KG1 (cell line): ENCODE data around the gene TNNT1.
"Not testable (repeated sequence)": the region's sequence is repeated elsewhere in the genome, so short reads cannot be mapped to it uniquely, and the experiment has no call there.

ENCODE experiments used
- DNase-seq: peaks from one replicate; lab custom pipeline; 2025; lab: John Stamatoyannopoulos, UW

Gene TNNT1

GRCh38 chr19:55109527-55110291, 39.3 kb downstream of the TNNT1 start:
- no peak for DNase-seq

DNA sequence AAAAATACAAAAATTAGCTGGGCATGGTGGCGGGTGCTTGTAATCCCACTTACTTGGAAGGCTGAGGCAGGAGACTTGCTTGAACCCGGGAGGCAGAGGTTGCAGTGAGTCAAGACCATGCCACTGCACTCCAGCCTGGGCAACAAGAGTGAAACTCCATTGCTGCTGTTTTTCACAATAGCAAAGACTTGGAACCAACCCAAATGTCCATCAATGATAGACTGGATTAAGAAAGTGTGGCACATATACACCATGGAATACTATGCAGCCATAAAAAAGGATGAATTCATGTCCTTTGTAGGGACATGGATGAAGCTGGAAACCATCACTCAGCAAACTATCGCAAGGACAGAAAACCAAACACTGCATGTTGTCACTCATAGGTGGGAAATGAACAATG, 41.8 kb downstream of the TNNT1 start:
- not testable (repeated sequence) for DNase-seq

DNA sequence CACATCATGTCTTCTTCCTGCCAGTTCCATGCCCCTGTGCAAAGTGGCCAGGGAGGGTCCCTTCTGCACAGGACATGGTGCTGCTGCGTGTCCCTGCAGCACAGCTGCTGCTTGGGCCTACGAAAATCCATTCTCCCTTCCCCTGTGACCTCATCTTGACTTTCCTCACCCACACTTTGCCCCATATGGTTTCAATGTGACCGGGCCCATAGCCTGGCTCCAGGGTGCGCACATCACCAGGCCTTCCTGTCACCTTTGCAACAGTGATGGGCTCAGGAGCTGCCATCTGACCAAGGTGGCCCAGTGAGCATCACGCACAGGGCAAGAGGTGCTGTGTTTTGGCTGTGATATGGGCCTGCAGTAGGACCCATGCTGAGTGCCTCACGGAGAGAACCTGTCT, 42.4 kb downstream of the TNNT1 start:
- DNase-seq, result no peak

DNA sequence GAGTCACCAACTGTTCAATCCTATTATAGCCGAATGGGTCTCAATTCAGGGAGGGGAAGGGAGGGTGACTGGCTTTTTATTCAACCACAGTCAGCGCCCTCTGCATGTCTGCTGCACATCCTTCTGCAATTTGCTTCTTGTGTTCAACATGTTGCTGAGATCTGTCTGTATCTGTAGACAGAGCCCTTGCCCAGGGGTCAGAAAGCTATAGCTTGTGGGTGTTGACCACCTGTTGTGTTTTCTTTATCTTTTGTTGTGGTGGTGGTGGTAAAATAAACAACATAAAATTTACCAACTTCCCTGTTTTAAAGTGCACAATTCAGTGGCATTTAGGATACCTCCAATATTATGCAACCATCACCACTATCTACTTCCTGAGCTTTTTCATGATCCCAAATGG, 43.8 kb downstream of the TNNT1 start:
- no peak for DNase-seq

- DNase-seq, result no peak
These were observed 45.8 kb downstream of the TNNT1 start for GRCh38 chr19:55103190-55103589.

DNA sequence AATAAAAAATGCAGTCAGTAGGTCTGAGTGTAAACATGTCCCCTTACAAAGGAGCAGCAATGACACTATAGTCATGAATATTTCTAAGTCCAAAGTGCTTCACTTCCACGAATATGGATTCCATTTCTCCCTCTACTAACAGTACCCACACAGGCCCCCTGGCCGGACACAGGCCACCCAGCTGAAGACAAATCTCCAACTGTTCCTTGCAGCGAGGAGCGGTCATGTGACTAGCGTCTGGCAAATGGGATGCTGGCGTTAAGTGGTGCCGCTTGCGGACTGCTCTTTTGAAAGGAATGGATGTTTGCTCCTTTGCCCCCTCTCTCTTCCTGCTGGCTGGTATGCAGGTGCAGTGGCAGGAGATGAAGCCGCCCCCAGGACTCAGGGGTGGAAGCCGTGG, 47.7 kb downstream of the TNNT1 start:
- no peak for DNase-seq

DNA sequence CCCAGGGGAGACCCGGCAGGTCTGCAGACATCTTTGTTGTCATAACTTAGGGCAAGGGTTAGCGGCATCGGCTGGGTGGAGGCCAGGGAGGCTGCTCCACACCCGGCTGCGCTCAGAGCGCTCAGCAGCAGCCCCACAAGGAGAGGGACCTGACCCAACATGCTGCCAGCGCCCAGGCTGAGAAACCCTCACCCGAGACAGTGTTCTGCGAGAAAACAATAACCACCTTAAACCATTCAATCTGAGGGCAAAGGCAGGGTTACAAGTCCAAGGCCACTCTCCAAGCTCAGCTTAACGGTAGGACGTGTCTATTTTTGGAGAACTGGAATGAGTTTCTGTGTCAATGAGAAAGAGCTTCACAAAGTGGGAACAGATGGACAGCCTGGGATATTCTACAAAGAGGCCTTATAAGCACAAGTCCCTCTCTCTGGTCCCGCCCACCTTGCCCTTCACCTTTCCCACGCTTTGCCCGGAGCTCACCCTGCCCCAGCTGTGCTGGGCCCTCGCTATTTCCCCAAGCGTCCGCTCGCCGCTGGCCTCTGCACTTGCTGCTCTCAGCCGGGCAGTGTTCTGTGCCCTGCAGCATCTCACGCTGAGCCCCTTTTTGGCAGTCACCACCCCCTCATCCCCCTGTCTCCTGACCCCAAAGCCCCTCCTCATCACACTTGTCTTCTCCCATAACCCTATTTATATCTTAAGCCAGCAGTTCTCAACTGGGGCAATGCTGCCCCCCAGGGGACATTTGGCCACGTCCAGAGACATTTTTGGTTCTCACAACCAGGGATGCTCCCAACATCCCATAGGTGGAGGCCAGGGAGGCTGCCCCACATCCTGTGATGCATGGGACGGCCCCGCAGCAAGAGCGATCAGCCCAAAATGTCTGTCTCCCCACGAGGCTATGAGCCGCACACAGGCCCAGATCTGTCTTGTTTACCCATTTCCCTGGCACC, 49.2 kb downstream of the TNNT1 start:
- no peak for DNase-seq

DNA sequence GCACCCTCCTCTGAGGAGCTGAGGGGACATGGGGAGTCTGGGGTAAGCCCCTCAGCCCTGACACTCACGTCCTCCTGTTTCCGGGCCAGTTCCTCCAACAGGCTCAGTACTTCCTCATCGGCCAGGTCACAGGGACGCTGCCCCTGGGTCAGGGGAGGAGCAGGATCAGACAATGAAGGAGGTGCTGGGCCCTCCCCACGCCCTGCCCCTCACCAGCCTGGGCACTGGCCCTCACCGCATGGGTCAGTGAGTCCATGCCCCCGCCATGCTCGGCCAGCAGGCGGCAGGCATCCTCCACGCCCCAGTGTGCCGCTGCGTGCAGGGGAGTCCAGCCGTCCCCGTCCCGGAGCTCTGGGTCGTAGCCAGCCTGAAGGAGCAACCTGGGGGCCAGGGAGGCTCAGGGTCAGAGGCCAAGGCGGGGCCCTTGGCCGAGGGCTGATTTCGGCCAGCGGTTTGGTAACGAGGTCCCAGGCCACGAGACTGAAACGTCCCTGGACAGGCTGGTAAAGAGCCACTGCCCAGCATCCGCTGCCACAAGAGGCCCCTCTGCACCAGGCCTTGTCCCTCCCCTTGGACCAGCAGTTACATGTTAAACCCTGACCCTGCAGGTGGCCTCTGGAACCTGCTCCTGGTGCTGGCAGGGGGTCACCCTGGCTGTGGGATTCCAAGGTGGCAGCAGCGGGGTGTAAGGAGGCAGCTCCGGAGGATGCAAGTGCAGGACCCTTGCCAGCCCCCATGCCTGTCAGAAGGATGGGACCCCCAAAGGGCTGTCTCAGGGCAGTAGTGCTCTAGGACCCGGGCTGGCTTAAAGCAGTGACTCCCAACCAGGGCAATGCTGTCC, 50.1 kb downstream of the TNNT1 start:
- no peak for DNase-seq

DNA sequence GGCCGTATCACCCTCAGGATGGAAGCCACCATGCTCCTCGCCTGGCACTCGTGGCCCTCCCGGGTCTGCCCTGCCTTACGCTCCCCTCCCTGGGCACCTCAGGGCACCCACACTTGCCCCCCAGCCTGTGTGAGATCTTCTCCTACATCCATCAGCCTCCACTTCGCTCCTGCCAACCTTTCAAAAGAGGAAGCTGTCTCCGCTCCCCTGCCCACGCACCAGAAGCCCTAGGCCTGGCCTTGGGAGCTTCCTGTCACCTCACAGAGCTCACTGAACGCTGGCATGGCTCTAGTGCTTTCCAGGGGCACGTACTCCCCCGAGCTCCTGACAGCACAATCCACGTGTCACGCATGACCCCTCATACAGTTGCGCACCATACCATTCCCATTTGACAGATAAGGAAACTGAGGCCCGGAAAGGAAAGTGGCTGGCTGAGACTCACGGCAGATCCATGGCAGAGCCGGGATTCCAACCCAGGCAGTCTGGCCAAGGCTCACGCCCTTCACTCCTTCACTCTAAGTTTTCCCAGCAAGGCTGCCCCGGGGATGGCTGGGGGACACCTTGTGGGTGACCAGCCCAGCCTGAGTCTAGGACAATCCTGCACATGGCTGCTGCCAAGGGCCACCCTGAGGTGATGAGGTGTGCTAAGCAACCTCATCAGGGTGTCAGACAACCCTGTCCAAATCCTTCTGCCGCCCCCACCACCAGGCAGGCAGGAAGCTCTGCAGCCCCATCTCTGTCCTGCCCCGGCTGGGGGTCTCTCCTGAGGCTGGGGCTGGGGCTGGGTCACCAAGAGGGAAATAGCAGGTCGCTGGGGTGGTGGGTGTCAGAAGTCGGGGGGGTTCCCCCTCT, 50.9 kb downstream of the TNNT1 start:
- DNase-seq, result no peak

DNA sequence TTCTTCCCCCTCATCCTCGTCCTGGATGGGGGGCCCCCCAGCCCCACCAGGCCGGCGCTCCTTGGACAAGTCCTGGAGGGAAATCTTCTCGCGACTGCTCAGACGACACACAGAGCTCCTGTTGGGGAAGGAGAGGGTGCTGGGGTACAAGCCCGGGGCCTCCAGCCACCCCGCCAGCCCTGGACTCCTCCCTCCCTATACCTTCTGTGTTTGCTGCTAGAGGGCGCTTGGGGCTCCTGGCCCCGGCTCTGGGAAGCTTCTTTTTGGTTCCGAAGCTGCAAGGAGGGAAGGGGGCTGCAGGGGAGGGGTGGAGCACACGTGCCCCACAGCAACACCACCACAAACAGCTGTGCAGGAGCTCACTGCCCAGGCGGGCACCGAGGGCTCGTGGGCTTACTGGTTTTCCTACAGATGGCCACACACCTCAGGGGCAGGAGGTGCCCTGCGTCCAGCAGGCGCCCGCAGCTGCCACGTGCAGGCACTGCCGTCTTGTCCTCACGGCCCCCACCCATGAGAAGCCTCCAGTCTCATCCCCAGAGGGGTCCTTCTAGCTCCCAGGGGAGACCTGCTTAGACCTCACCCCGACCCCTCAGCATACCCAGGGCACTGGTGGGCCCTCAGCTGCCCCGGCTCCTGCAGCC, 52.8 kb downstream of the TNNT1 start:
- no peak for DNase-seq

DNA sequence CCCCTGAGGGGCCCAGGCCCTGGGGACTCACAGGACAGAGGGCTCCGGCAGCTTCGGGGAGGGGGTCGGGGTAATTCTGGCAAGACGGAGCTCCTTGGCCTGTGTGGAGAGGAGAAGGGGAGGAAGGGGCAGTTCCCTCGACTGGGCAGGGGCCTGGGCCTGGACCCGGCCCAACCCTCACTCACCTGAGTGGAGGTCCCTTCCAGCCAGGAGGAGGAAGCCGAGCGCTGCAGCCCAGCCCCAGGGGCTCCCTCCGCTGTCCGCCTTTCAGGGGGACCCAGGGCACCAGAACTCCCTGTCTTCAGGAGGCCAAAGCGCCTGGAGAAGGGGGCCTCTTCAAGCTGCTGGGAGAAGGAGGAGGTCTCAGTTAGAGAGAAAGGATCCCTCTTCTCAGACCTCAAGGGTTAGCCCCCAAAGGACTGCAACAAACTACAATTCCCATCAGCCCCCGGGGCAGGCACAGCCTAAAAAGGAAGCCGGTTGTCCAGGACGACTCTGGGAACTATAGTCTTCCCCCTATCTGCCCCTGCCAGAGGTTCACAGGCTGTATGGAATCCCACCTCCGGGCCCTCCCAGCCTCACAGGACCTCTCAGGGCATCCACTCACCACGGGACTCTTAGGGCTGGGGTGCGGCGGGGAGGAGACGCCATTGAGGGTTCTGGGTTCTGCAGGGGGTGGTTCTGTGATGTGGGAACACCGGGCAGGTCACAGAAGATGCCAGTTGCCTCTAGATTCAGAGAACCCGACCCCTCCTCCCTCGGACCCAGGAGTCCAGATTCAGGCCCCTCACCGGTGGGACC, 53.5 kb downstream of the TNNT1 start:
- no peak for DNase-seq

DNA sequence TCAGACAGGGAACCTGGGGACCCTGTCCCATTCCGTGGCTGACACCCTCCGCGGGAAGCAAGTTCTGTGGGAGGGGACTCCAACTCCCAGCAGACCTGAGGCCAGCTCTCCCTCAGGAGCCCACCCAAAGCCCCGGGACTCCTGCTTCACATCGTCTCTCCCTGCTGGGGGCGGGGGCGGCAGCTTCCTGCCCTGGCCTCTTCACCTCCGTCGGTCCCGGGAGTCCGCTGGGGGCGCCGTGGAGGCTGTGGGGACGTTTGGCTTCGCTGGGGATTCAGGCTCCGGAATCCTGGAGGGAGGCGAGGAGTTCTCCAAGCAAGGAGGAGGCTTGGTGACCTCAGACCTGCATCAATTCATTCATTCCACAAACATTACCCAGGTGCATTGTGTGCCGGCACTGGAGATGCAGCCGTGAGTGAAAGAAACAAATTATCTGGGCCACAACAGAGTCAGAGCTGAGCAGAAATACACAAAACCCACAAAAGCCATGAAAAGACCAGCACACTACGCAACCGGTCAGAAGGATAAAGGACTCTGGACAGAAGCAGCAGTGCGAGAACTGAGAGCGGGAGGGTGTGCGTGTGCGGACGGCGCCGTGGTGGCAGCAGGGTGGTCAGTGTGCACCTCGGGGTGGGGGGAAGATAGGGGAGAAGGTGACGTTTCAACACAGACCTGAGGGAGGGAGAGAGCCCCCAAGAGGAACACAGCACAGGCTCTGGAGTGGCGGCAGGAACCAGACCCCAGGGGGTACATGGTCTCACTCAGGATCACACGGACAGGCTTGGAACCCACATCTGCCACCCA, 54.3 kb downstream of the TNNT1 start:
- DNase-seq, result no peak

GRCh38 chr19:55092423-55093318, 56.3 kb downstream of the TNNT1 start:
- no peak for DNase-seq

DNA sequence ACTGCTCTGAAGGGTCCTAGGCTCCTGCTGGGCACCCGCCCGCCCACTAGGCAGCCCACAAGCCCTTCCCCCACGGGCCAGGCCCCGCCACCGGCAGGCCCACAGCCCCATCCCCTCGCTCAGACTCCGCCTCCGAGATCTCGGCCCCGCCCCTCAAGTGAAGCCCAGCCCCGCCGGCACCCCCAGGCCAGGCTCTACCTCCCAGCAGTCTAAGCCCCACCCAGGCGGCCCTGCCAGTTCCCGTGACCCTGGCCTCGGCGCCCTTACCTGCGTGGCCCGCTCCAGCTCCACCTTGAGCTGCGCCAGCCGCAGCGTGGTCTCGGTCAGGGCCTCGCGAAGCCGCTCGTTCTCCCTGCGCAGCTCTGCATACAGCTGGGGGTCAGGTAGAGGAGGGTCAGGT, 57.1 kb downstream of the TNNT1 start:
- DNase-seq, result no peak

DNA sequence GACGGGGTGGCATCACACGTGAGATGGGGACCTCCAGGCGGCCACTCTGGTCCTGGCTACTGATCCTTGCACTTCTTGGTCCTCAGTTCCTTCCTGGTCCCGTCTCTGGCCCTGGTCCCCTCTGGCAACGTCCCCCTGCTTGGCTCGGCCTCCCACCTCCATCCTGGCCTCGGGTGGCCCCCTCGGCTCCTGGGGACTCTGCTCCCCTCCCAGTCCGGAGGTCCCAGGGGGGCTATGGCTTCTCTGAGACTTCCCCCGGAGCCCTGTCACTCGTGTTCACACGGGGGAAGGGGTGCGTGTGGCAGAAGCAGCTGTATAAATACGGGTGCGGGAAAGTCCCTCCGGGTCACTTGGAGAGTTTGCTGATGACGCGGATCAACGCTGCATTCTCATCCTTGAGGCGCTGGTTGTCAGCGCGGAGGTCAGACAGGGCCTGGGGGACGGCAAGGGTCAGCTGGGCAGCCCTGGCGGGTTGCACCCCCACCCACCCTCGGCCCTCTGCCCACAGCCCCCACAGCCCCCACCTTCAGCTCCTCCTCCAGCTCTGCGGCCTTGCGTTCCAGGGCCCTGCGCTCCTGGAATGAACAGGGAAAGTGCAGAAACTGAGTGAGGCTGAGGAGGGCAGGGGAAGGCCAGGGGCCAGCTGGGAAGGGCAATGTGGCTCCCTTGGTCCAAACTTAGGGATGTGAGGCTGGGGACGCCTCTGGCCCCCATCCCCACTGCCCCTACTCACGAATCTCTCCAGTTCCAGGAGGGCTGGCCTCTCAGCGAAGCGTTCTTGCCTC, 57.7 kb downstream of the TNNT1 start:
- no peak for DNase-seq

DNA sequence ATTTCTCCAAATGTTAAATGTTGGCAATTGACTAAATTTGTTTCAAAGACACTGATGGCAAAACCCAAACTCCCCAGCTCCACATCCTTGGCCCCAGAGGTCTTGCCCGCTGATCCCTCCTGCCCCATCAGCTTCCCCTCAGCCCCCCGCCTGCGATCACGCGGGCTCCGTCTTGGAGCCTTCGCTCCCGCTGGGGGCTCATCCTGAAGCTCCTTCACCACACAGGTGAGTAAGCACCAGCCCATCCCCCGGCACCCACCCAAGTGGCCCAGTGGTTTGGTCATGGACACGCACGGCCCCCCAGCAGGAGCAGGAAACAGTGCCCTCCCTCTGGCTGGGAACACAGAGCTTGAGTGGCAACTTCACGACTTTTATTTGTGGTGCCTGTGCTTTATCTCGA, 58.4 kb downstream of the TNNT1 start:
- DNase-seq, result no peak

GRCh38 chr19:55089342-55089944, 59.6 kb downstream of the TNNT1 start:
- DNase-seq, result no peak
